ENCODE data around the gene KANSL1.

Gene KANSL1

DNA sequence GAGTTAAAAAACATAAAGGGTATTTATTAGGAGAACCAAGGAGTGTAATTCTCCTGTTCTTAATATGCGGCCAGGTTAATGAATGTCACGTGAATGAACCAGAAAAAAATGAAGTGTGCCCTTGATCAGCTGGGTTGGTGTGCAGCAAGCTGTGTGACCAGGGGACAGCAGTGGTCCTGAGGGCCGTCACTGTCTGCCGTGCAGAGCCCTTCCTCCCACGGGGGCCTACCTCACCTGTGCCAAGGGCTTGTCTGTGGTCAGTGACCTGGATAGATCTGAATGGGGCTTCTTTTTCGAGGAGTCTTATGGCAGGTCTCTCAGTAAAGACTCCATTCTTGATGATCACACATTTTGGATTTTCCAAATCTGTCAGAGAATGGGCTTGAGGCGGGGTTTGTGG lies 211.9 kb downstream of the KANSL1 start:
- no peak for DNase-seq (ENCODE audit: low spot score)

DNA sequence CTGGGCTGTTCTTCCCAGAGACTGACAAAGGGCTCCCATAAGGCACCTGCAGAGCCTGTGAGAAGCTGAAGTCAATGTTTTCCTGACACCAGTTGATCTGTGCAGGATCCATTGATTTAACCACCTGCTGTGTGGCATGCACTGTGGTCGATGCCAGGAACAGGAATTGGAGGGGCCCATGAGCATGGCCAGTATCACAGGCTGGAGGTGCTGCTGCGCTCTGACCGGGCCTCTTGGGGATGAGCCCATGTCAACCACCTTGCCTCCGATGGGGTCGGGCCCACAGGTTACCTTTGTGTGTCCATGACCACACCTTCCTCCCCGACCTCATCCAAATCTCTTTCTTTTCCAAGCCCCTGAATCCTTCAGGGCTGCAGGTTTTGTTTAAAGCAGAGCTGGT lies 212.4 kb downstream of the KANSL1 start:
- no peak for DNase-seq (ENCODE audit: low spot score)

Data from LoVo (cell line).